ENCODE data around the gene PNMA1.

DNA sequence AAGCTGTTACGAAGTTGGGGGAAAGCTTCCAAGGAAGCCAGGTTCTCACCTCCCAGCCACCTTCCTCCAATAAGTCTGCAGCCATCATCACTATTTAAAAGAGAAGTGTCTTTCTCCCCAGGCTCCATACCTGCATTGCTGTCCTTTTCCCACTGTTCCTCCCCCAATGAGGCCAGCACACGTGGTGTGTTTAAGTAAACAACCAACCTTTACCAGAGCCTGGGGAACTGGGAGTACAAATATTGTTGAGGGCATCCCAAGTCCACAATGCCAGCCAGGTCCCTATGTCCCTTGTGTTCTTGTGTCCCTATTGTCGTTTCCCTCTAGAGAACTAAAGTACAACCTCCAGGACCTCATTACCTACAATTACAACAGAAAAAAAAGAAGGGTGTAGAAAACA lies 49.2 kb upstream of the PNMA1 start:
- TF ChIP-seq, protein P1, sequence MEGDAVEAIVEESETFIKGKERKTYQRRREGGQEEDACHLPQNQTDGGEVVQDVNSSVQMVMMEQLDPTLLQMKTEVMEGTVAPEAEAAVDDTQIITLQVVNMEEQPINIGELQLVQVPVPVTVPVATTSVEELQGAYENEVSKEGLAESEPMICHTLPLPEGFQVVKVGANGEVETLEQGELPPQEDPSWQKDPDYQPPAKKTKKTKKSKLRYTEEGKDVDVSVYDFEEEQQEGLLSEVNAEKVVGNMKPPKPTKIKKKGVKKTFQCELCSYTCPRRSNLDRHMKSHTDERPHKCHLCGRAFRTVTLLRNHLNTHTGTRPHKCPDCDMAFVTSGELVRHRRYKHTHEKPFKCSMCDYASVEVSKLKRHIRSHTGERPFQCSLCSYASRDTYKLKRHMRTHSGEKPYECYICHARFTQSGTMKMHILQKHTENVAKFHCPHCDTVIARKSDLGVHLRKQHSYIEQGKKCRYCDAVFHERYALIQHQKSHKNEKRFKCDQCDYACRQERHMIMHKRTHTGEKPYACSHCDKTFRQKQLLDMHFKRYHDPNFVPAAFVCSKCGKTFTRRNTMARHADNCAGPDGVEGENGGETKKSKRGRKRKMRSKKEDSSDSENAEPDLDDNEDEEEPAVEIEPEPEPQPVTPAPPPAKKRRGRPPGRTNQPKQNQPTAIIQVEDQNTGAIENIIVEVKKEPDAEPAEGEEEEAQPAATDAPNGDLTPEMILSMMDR (IDR thresholded peaks at IDR 0.05) = no peak
- TF ChIP-seq POLR2A (IDR thresholded peaks at IDR 0.05) = no peak
